IMR-90 (cell line): Measurements from ENCODE around the gene HBEGF. TPM values are rescaled to one million over a fixed set of nuclear protein-coding genes. Genes with fewer than 3 reads are reported as not detected.

Source experiments
- ATAC-seq: fragments of 200-7000 bp; cut with Tn5 transposase; 2 replicates; pipeline ENCODE4 v1.9.1; 2020; ENCODE audit warnings: low read depth, mild to moderate bottlenecking, moderate library complexity
- BruUV-seq: library from RNA; stranded (reverse); fragments of 400-500 nt; replicated peaks from 2 replicates; lab custom pipeline; 2021; lab: Mats Ljungman, UMichigan
- CTCF ChIA-PET: fragments of 300-600 bp; formaldehyde crosslinking; extraction: SDS; loops from one replicate; lab custom pipeline; 2021; ENCODE audit warnings: antibody characterized with exemption; lab: Yijun Ruan, JAX
- POLR2A ChIA-PET: fragments of 300-600 bp; sonication (Branson Sonifier 250); formaldehyde crosslinking; loops from one replicate; lab custom pipeline; 2022; ENCODE audit warnings: antibody characterized with exemption; ENCODE audit not compliant: unreplicated experiment; lab: Charles Lee
- DNase-seq: peaks from one replicate; pipeline ENCODE4 v3.0.0; 2013
- H2AFZ ChIP-seq: replicated peaks from 2 replicates; pipeline ENCODE3; 2013; ENCODE audit warnings: low read length, mild to moderate bottlenecking; ENCODE audit not compliant: poor library complexity
- H2AK5ac ChIP-seq: 2 replicates; pipeline ENCODE4 v1.6.1; 2013; ENCODE audit warnings: low read depth, low read length, inconsistent platforms
- H2AK9ac ChIP-seq: replicated peaks from 2 replicates; pipeline ENCODE3; 2013; ENCODE audit warnings: mild to moderate bottlenecking, low read depth, low read length, moderate library complexity; ENCODE audit not compliant: poor library complexity
- H2BK120ac ChIP-seq: 2 replicates; pipeline ENCODE4 v1.6.1; 2013; ENCODE audit warnings: low read depth, low read length, inconsistent platforms
- H2BK15ac ChIP-seq: 3 replicates; pipeline ENCODE4 v1.6.1; 2013; ENCODE audit warnings: low read depth, low read length, inconsistent platforms
- H2BK20ac ChIP-seq: 2 replicates; pipeline ENCODE4 v1.6.1; 2013; ENCODE audit warnings: low read depth, mild to moderate bottlenecking, inconsistent platforms, low read length, moderate library complexity
- H2BK5ac ChIP-seq: 2 replicates; pipeline ENCODE4 v1.6.1; 2013; ENCODE audit warnings: mild to moderate bottlenecking, low read depth, low read length, inconsistent platforms; ENCODE audit not compliant: poor library complexity, severe bottlenecking
- H3K14ac ChIP-seq: replicated peaks from 2 replicates; pipeline ENCODE4 v1.6.1; 2013; ENCODE audit warnings: low read depth, low read length, inconsistent platforms
- H3K18ac ChIP-seq: 2 replicates; pipeline ENCODE4 v1.6.1; 2013; ENCODE audit warnings: low read depth, low read length, control low read depth
- H3K23ac ChIP-seq: 2 replicates; pipeline ENCODE4 v1.6.1; 2013; ENCODE audit warnings: low read depth, low read length, inconsistent platforms
- H3K27ac ChIP-seq: 2 replicates; pipeline ENCODE4 v1.5.1; 2013; ENCODE audit warnings: mild to moderate bottlenecking, control low read depth, low read length; ENCODE audit not compliant: insufficient read depth
- H3K27me3 ChIP-seq: 2 replicates; pipeline ENCODE4 v1.6.1; 2013; ENCODE audit warnings: low read length; ENCODE audit not compliant: control insufficient read depth, insufficient read depth
- H3K36me3 ChIP-seq: 2 replicates; pipeline ENCODE4 v1.6.1; 2013; ENCODE audit warnings: low read length, mixed read lengths; ENCODE audit not compliant: control insufficient read depth, insufficient read depth
- H3K4ac ChIP-seq: 2 replicates; pipeline ENCODE4 v1.6.1; 2013; ENCODE audit warnings: low read depth, low read length, inconsistent platforms
- H3K4me1 ChIP-seq: 2 replicates; pipeline ENCODE4 v1.6.1; 2013; ENCODE audit warnings: low read length, mixed read lengths; ENCODE audit not compliant: control insufficient read depth, insufficient read depth
- H3K4me2 ChIP-seq: 2 replicates; pipeline ENCODE4 v1.6.1; 2013; ENCODE audit warnings: low read depth, mild to moderate bottlenecking, control low read depth, low read length, moderate library complexity
- H3K4me3 ChIP-seq: 2 replicates; pipeline ENCODE4 v1.5.1; 2013; ENCODE audit warnings: low read depth, mild to moderate bottlenecking, control low read depth, low read length, moderate library complexity; ENCODE audit not compliant: insufficient read depth
- H3K56ac ChIP-seq: 2 replicates; pipeline ENCODE4 v1.6.1; 2013; ENCODE audit warnings: low read length, inconsistent platforms; ENCODE audit not compliant: insufficient read depth; ENCODE audit errors: extremely low read depth
- H3K79me1 ChIP-seq, 2 experiments: 2 replicates each; pipeline ENCODE4 v1.6.1; 2013; ENCODE audit warnings: low read length in 2 of 2, inconsistent platforms in 1 of 2, low read depth in 1 of 2
- H3K9ac ChIP-seq: 2 replicates; pipeline ENCODE4 v1.6.1; 2013; ENCODE audit warnings: low read depth, low read length, control low read depth
- H3K9me1 ChIP-seq: 2 replicates; pipeline ENCODE4 v1.6.1; 2013; ENCODE audit warnings: low read length, inconsistent platforms; ENCODE audit not compliant: insufficient read depth
- H3K9me3 ChIP-seq: 2 replicates; pipeline ENCODE4 v1.6.1; 2013; ENCODE audit warnings: low read length; ENCODE audit not compliant: control insufficient read depth, insufficient read depth
- H4K20me1 ChIP-seq: 2 replicates; pipeline ENCODE4 v1.6.1; 2013; ENCODE audit warnings: low read length, inconsistent platforms; ENCODE audit not compliant: insufficient read depth
- H4K5ac ChIP-seq: 2 replicates; pipeline ENCODE4 v1.6.1; 2013; ENCODE audit warnings: mild to moderate bottlenecking, low read depth, low read length, control low read depth
- H4K8ac ChIP-seq, 2 experiments: 2 replicates each; pipeline ENCODE4 v1.6.1; 2013; ENCODE audit warnings: low read depth in 2 of 2, low read length in 2 of 2, control low read depth in 1 of 2, inconsistent platforms in 1 of 2
- H4K91ac ChIP-seq: 2 replicates; pipeline ENCODE4 v1.6.1; 2013; ENCODE audit warnings: low read depth, low read length, inconsistent platforms; ENCODE audit not compliant: insufficient read depth
- BHLHE40 ChIP-seq: fragments of 150-350 bp; IDR thresholded peaks from 2 replicates; pipeline ENCODE4 v1.6.1; 2016; ENCODE audit warnings: mild to moderate bottlenecking, low read depth, low read length
- CEBPB ChIP-seq: IDR thresholded peaks from 2 replicates; pipeline ENCODE4 v1.6.1; 2012; ENCODE audit warnings: low read depth, low read length, improper control_type of control experiment
- MAFK ChIP-seq: IDR thresholded peaks from 2 replicates; pipeline ENCODE4 v1.6.1; 2012; ENCODE audit warnings: low read depth, low read length, improper control_type of control experiment
- MAZ ChIP-seq: IDR thresholded peaks from 2 replicates; pipeline ENCODE4 v1.6.1; 2012; ENCODE audit warnings: low read depth, mild to moderate bottlenecking, low read length, improper control_type of control experiment, moderate library complexity, borderline replicate concordance
- MXI1 ChIP-seq: IDR thresholded peaks from 2 replicates; pipeline ENCODE4 v1.6.1; 2012; ENCODE audit warnings: low read depth, mild to moderate bottlenecking, low read length, moderate library complexity, borderline replicate concordance
- POLR2A ChIP-seq: IDR thresholded peaks from 2 replicates; pipeline ENCODE4 v1.6.1; 2012; ENCODE audit warnings: mild to moderate bottlenecking, low read depth, low read length
- RAD21 ChIP-seq: IDR thresholded peaks from 2 replicates; pipeline ENCODE4 v1.6.1; 2012; ENCODE audit warnings: low read length, improper control_type of control experiment
- RCOR1 ChIP-seq: IDR thresholded peaks from 2 replicates; pipeline ENCODE4 v1.6.1; 2012; ENCODE audit warnings: mild to moderate bottlenecking, low read length, improper control_type of control experiment; ENCODE audit not compliant: insufficient replicate concordance
- SMC3 ChIP-seq: fragments of 150-350 bp; IDR thresholded peaks from 2 replicates; pipeline ENCODE4 v1.6.1; 2016; ENCODE audit warnings: low read depth, mild to moderate bottlenecking, antibody characterized with exemption, low read length, moderate library complexity
- WGBS, 2 experiments: methylation state at CpG; one replicate each; pipeline versions ENCODE4 v1.1.5 to v1.1.7; 2013; ENCODE audit warnings: missing lambda C conversion rate in 2 of 2; ENCODE audit not compliant: insufficient read length in 1 of 2; ENCODE audit errors: extremely low coverage in 2 of 2; 5-methylcytosine and 5-hydroxymethylcytosine counted together
- dilution Hi-C: fragments of 300-500 bp; cut with HindIII; formaldehyde crosslinking; loops from one replicate; pipeline ENCODE4 v1.14.3; 2018; ENCODE audit warnings: low sequenced_read_pairs; ENCODE audit not compliant: unreplicated experiment
- in situ Hi-C: fragments of 300-500 bp; cut with MboI; formaldehyde crosslinking; loops from 3 replicates; pipeline ENCODE4 v1.14.3; 2019; ENCODE audit warnings: low sequenced_read_pairs, inconsistent platforms, mixed read lengths
- intact Hi-C: fragments of 100-400 bp; cut with micrococcal nuclease; formaldehyde crosslinking; loops from 2 replicates; pipeline ENCODE4 v1.10.0; 2022
- polyA plus RNA-seq, 3 experiments: library from polyadenylated mRNA; depleted of rRNA; stranded (reverse); fragments of >200 nt; gene quantifications; 2 replicates each; pipeline ENCODE4 v1.2.3, GENCODE V29; 2012; ENCODE audit warnings: low replicate concordance in 1 of 3
- total RNA-seq: library from RNA; depleted of rRNA; stranded (reverse); fragments of >200 nt; gene quantifications from 2 replicates; pipeline ENCODE4 v1.2.3, GENCODE V29; 2012
- TF ChIP-seq, protein P1 (sequence below): conservative IDR thresholded peaks from 2 replicates; pipeline ENCODE4 v1.5.1; 2012; ENCODE audit warnings: mild to moderate bottlenecking, low read depth, low read length, improper control_type of control experiment

HBEGF gene
- total and polyA plus RNA-seq, 2 of the 4 experiments (the other 2 are of a cell fraction), result 18.8 to 36.1 TPM

DNA sequence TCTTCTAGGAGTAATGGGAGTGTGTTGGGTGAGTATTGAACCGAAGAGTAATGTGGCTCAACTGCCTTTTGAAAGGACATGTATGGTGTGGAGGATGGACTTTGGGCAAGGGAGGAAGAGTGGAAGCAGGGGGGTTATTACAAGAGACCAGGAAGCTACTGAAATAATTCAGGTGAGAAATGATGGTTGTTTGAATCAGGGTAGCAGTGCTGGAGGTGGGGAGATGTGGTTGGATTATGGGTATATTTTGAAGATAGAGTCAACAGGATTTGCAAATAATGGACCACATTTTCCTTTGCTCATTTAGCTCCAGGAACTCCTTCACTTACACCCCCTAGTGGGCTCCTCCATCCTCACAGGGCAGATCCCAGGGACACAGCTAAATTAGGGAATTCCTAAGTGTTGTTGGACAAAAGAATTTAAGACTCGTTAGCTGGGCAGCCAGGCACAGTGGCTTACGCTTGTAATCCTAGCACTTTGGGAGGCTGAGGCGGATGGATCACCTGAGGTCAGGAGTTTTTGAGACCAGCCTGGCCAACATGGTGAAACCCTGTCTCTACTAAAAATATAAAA lies 12.4 kb upstream of the HBEGF start:
- H2BK15ac ChIP-seq, result no peak overlapping the region
- H2BK120ac ChIP-seq, result no peak overlapping the region
- no peaks in the 10 kb centered on the region for H3K9me3 ChIP-seq
- H3K9ac ChIP-seq, result no peak overlapping the region
- no peaks in the 10 kb centered on the region; the same call in 1 of the 2 replicates for H3K27me3 ChIP-seq
- H3K18ac ChIP-seq, result no peak overlapping the region
- no peak overlapping the region for H3K4me3 ChIP-seq
- dilution Hi-C loops, result no loop called here
- H3K9me1 ChIP-seq, result 0 out of 2 replicates have a peak, but pooled peaks cover 6% of the 10 kb centered on the region
- CTCF ChIA-PET, result interaction anchor here (0.6 to 3.0 kb wide), 14 partner anchors 12 to 187 kb away, joined by 3 to 34 read pairs (median 4); partner anchors contain the start of gene HBEGF
- no peak overlapping the region for H4K8ac ChIP-seq
- no peaks in the 10 kb centered on the region for H3K79me1 ChIP-seq
- H2AFZ ChIP-seq, result no peak overlapping the region
- in situ Hi-C loops, result loop anchor here (25.0 kb wide), 1 partner anchor 572 kb away; the partner anchor contains the start of gene PSD2
- no peak overlapping the region for H2BK20ac ChIP-seq
- ATAC-seq (peak; percentile 47), DNase-seq (peak; percentile 51)
- no peak overlapping the region for H4K5ac ChIP-seq
- H3K27ac ChIP-seq, result no peak overlapping the region
- POLR2A ChIA-PET, result interaction anchor here (0.5 kb wide), 1 partner anchor 187 kb away, joined by 3 read pairs; no protein-coding TSS in a partner anchor
- H3K4ac ChIP-seq, result no peak overlapping the region
- H3K4me2 ChIP-seq, result no peak overlapping the region
- no peaks in the 10 kb centered on the region for H3K36me3 ChIP-seq
- no peaks in the 10 kb centered on the region for H4K20me1 ChIP-seq
- 40% methylated on average over 1 of the region's 4 CpGs; no CpG with 5 or more reads in 1 of the 2 experiments for WGBS, 2 experiments
- H4K91ac ChIP-seq, result no peak overlapping the region
- no peak overlapping the region for H2BK5ac ChIP-seq
- H3K14ac ChIP-seq, result no peak overlapping the region
- H3K56ac ChIP-seq, result no peak overlapping the region
- no peaks in the 10 kb centered on the region for H3K4me1 ChIP-seq
- no TSS peak for BruUV-seq
- H2AK5ac ChIP-seq, result no peak overlapping the region
- H2AK9ac ChIP-seq, result peak overlapping the region; percentile 43
- TF ChIP-seq POLR2A (no peak), SMC3 (peak; percentile 62), RAD21 (peak; percentile 53), MAZ (no peak), CEBPB (no peak), RCOR1 (no peak), BHLHE40 (no peak), MXI1 (no peak), MAFK (no peak)
- TF ChIP-seq, protein P1, sequence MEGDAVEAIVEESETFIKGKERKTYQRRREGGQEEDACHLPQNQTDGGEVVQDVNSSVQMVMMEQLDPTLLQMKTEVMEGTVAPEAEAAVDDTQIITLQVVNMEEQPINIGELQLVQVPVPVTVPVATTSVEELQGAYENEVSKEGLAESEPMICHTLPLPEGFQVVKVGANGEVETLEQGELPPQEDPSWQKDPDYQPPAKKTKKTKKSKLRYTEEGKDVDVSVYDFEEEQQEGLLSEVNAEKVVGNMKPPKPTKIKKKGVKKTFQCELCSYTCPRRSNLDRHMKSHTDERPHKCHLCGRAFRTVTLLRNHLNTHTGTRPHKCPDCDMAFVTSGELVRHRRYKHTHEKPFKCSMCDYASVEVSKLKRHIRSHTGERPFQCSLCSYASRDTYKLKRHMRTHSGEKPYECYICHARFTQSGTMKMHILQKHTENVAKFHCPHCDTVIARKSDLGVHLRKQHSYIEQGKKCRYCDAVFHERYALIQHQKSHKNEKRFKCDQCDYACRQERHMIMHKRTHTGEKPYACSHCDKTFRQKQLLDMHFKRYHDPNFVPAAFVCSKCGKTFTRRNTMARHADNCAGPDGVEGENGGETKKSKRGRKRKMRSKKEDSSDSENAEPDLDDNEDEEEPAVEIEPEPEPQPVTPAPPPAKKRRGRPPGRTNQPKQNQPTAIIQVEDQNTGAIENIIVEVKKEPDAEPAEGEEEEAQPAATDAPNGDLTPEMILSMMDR, result peak; percentile 64
- intact Hi-C loops, result loop anchor here (2.0 to 10.0 kb wide), 2 partner anchors 184 to 284 kb away; partner anchors contain the start of gene CYSTM1
- 0 out of 2 replicates have a peak overlapping the region, but pooled peaks have one; percentile 8 for H3K23ac ChIP-seq
